Natural killer cell treated with Interleukin-12 subunit alpha and Interleukin-12 subunit beta and Interleukin-15 and Interleukin-18, amount 100 ng/mL, for 72 hours (primary cell): ENCODE measurements around the gene PLXDC2. TPM values are rescaled to one million over a fixed set of nuclear protein-coding genes. Genes with fewer than 3 reads are reported as not detected.

ENCODE experiments used
- ATAC-seq, 2 donors: fragments of 150-1000 bp; cut with Tn5 transposase in 1 of 2; sonication (Bioruptor Pico), chemical (Tn5 transposase) in 1 of 2; 2 replicates each; pipeline ENCODE4 v1.10.0; 2021
- DNase-seq: peaks from one replicate; pipeline ENCODE4 v3.0.0; 2022; ENCODE audit warnings: low spot score
- H3K27ac Mint-ChIP-seq, 2 donors: 1 replicate in 1 of 2; 2 replicates in 1 of 2; pipeline ENCODE4 v1.8.0; 2022; ENCODE audit warnings: mixed read lengths in 2 of 2, mild to moderate bottlenecking in 1 of 2, moderate library complexity in 1 of 2
- H3K27me3 Mint-ChIP-seq, 2 donors: 1 replicate in 1 of 2; 2 replicates in 1 of 2; pipeline ENCODE4 v1.8.0; 2022; ENCODE audit warnings: mixed read lengths in 2 of 2
- H3K36me3 Mint-ChIP-seq: one replicate; pipeline ENCODE4 v1.8.0; 2022; ENCODE audit warnings: mixed read lengths
- H3K4me1 Mint-ChIP-seq, 2 donors: 1 replicate in 1 of 2; 2 replicates in 1 of 2; pipeline ENCODE4 v1.8.0; 2022; ENCODE audit warnings: low read depth in 2 of 2, mixed read lengths in 2 of 2, mild to moderate bottlenecking in 1 of 2
- H3K4me3 Mint-ChIP-seq: one replicate; pipeline ENCODE4 v1.8.0; 2022; ENCODE audit warnings: mixed read lengths
- H3K9me3 Mint-ChIP-seq: 2 replicates; pipeline ENCODE4 v1.8.0; 2022; ENCODE audit warnings: mixed read lengths
- total RNA-seq, 2 donors: library from RNA; stranded (reverse); gene quantifications; one replicate each; pipeline ENCODE4 v1.2.3, GENCODE V29; 2022

The PLXDC2 gene
- total RNA-seq, 2 donors from 2014 or later = 3.5 to 14.0 TPM

GRCh38 chr10:19847321-19847720 lies 31.1 kb downstream of the PLXDC2 start:
- H3K36me3 Mint-ChIP-seq = no peaks in the 10 kb centered on the region

GRCh38 chr10:19848226-19848985 lies 32.2 kb downstream of the PLXDC2 start:
- Mint-ChIP-seq H3K9me3 (peaks cover 3% of the 10 kb centered on the region), H3K36me3 (no peaks in the 10 kb centered on the region), H3K4me3 (no peak overlapping the region), H3K27ac (no peak overlapping the region), H3K27me3 (peaks cover 0 to 3% of the 10 kb centered on the region in 2 donors), H3K4me1 (peaks cover 5 to 8% of the 10 kb centered on the region in 2 donors)
- DNase-seq (no peak), ATAC-seq (no peak)

More at GRCh38 chr10:19847321-19847720, 31.1 kb downstream of the PLXDC2 start:
- H3K27ac Mint-ChIP-seq = no peak overlapping the region
- H3K4me3 Mint-ChIP-seq = no peak overlapping the region
- H3K4me1 Mint-ChIP-seq = peaks cover 5 to 8% of the 10 kb centered on the region in 2 donors
- peaks cover 0 to 4% of the 10 kb centered on the region in 2 donors for H3K27me3 Mint-ChIP-seq
- peaks cover 3% of the 10 kb centered on the region for H3K9me3 Mint-ChIP-seq
- ATAC-seq (no peak), DNase-seq (no peak)

- Mint-ChIP-seq H3K4me1 (peaks cover 0 to 4% of the 10 kb centered on the region in 2 donors), H3K27me3 (no peaks in the 10 kb centered on the region), H3K27ac (no peak overlapping the region), H3K36me3 (peaks cover 4% of the 10 kb centered on the region), H3K9me3 (peaks cover 5% of the 10 kb centered on the region), H3K4me3 (no peak overlapping the region)
- ATAC-seq (no peak), DNase-seq (no peak)
These were observed 37.6 kb downstream of the PLXDC2 start for GRCh38 chr10:19853831-19854230.

- Mint-ChIP-seq H3K27me3 (no peaks in the 10 kb centered on the region), H3K4me3 (no peak overlapping the region), H3K9me3 (peaks cover 5% of the 10 kb centered on the region), H3K36me3 (peaks cover 5% of the 10 kb centered on the region), H3K27ac (no peak overlapping the region), H3K4me1 (peaks cover 0 to 7% of the 10 kb centered on the region in 2 donors)
- ATAC-seq = no peak
- no peak for DNase-seq
These were observed 41.6 kb downstream of the PLXDC2 start for GRCh38 chr10:19857876-19858275.

GRCh38 chr10:19860107-19860506 lies 43.9 kb downstream of the PLXDC2 start:
- ATAC-seq = no peak

GRCh38 chr10:19862811-19863515 lies 46.7 kb downstream of the PLXDC2 start:
- no peak for ATAC-seq
- no peak for DNase-seq
- H3K27ac Mint-ChIP-seq = no peak overlapping the region
- peaks cover 5% of the 10 kb centered on the region for H3K36me3 Mint-ChIP-seq
- H3K27me3 Mint-ChIP-seq = no peaks in the 10 kb centered on the region
- peaks cover 4 to 14% of the 10 kb centered on the region in 2 donors for H3K4me1 Mint-ChIP-seq
- H3K4me3 Mint-ChIP-seq = no peak overlapping the region
- H3K9me3 Mint-ChIP-seq = peaks cover 8% of the 10 kb centered on the region

More at GRCh38 chr10:19860107-19860506, 43.9 kb downstream of the PLXDC2 start:
- Mint-ChIP-seq H3K4me1 (peaks cover 4 to 12% of the 10 kb centered on the region in 2 donors), H3K27me3 (no peaks in the 10 kb centered on the region), H3K27ac (no peak overlapping the region), H3K36me3 (peaks cover 5% of the 10 kb centered on the region), H3K9me3 (peaks cover 5% of the 10 kb centered on the region), H3K4me3 (no peak overlapping the region)
- DNase-seq = no peak

GRCh38 chr10:19865676-19866075 lies 49.4 kb downstream of the PLXDC2 start:
- DNase-seq (no peak), ATAC-seq (no peak)
- Mint-ChIP-seq H3K4me3 (no peak overlapping the region), H3K36me3 (no peaks in the 10 kb centered on the region), H3K4me1 (peaks cover 4 to 8% of the 10 kb centered on the region in 2 donors), H3K27me3 (no peaks in the 10 kb centered on the region), H3K9me3 (peaks cover 4% of the 10 kb centered on the region), H3K27ac (no peak overlapping the region)

GRCh38 chr10:19869370-19869769 lies 53.1 kb downstream of the PLXDC2 start:
- Mint-ChIP-seq H3K4me3 (no peak overlapping the region), H3K27me3 (no peaks in the 10 kb centered on the region), H3K36me3 (no peaks in the 10 kb centered on the region), H3K27ac (no peak overlapping the region), H3K4me1 (peaks cover 4 to 10% of the 10 kb centered on the region in 2 donors), H3K9me3 (peaks cover 6% of the 10 kb centered on the region)
- ATAC-seq = no peak
- no peak for DNase-seq

- ATAC-seq (no peak), DNase-seq (no peak)
- no peak overlapping the region for H3K27ac Mint-ChIP-seq
- no peaks in the 10 kb centered on the region for H3K27me3 Mint-ChIP-seq
- peaks cover 2% of the 10 kb centered on the region for H3K9me3 Mint-ChIP-seq
- no peaks in the 10 kb centered on the region for H3K36me3 Mint-ChIP-seq
- H3K4me1 Mint-ChIP-seq = peaks cover 0 to 9% of the 10 kb centered on the region in 2 donors
- H3K4me3 Mint-ChIP-seq = no peak overlapping the region
These were observed 56.5 kb downstream of the PLXDC2 start for GRCh38 chr10:19872504-19873271.

GRCh38 chr10:19874190-19874589 lies 58.0 kb downstream of the PLXDC2 start:
- peaks cover 0 to 9% of the 10 kb centered on the region in 2 donors for H3K4me1 Mint-ChIP-seq
- no peak overlapping the region for H3K4me3 Mint-ChIP-seq
- H3K27me3 Mint-ChIP-seq = no peaks in the 10 kb centered on the region
- DNase-seq (no peak), ATAC-seq (no peak)
- H3K9me3 Mint-ChIP-seq = peaks cover 2% of the 10 kb centered on the region
- no peak overlapping the region for H3K27ac Mint-ChIP-seq
- H3K36me3 Mint-ChIP-seq = no peaks in the 10 kb centered on the region

- Mint-ChIP-seq H3K9me3 (peaks cover 2% of the 10 kb centered on the region), H3K36me3 (no peaks in the 10 kb centered on the region), H3K27ac (no peak overlapping the region), H3K4me3 (no peak overlapping the region), H3K4me1 (peaks cover 0 to 9% of the 10 kb centered on the region in 2 donors), H3K27me3 (no peaks in the 10 kb centered on the region)
- ATAC-seq (no peak), DNase-seq (no peak)
These were observed 58.6 kb downstream of the PLXDC2 start for GRCh38 chr10:19874791-19875190.

GRCh38 chr10:19876570-19876969 lies 60.3 kb downstream of the PLXDC2 start:
- Mint-ChIP-seq H3K9me3 (peaks cover 2% of the 10 kb centered on the region), H3K4me1 (peaks cover 0 to 9% of the 10 kb centered on the region in 2 donors), H3K27ac (no peak overlapping the region)

GRCh38 chr10:19877466-19878255 lies 61.4 kb downstream of the PLXDC2 start:
- Mint-ChIP-seq H3K4me1 (peaks cover 0 to 9% of the 10 kb centered on the region in 2 donors), H3K36me3 (no peaks in the 10 kb centered on the region), H3K9me3 (peaks cover 2% of the 10 kb centered on the region), H3K27me3 (no peaks in the 10 kb centered on the region), H3K27ac (no peak overlapping the region), H3K4me3 (no peak overlapping the region)
- ATAC-seq (no peak), DNase-seq (no peak)

More at GRCh38 chr10:19876570-19876969, 60.3 kb downstream of the PLXDC2 start:
- ATAC-seq = no peak
- no peak for DNase-seq
- Mint-ChIP-seq H3K36me3 (no peaks in the 10 kb centered on the region), H3K27me3 (no peaks in the 10 kb centered on the region), H3K4me3 (no peak overlapping the region)
